ENCODE results near the gene LMTK3.

GRCh38 chr19:48445606-48446481 lies 65.8 kb downstream of the LMTK3 start, which contains the start of gene GRWD1:
- TF ChIP-seq, protein P1, sequence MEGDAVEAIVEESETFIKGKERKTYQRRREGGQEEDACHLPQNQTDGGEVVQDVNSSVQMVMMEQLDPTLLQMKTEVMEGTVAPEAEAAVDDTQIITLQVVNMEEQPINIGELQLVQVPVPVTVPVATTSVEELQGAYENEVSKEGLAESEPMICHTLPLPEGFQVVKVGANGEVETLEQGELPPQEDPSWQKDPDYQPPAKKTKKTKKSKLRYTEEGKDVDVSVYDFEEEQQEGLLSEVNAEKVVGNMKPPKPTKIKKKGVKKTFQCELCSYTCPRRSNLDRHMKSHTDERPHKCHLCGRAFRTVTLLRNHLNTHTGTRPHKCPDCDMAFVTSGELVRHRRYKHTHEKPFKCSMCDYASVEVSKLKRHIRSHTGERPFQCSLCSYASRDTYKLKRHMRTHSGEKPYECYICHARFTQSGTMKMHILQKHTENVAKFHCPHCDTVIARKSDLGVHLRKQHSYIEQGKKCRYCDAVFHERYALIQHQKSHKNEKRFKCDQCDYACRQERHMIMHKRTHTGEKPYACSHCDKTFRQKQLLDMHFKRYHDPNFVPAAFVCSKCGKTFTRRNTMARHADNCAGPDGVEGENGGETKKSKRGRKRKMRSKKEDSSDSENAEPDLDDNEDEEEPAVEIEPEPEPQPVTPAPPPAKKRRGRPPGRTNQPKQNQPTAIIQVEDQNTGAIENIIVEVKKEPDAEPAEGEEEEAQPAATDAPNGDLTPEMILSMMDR (IDR thresholded peaks at IDR 0.05), result no peak
- TF ChIP-seq POLR2AphosphoS5 (IDR thresholded peaks at IDR 0.05) (peak; percentile 42 to 93 (median 75)), POLR2A (IDR thresholded peaks at IDR 0.05) (no peak), EP300 (IDR thresholded peaks at IDR 0.05) (no peak)
